GM12801 (cell line): ENCODE data around the gene GPC5.

Experiments used
- CTCF ChIP-seq: IDR thresholded peaks from one replicate; pipeline ENCODE4 v1.5.1; 2011; ENCODE audit warnings: control low read depth; ENCODE audit not compliant: insufficient read length; ENCODE audit errors: extremely low read depth

Gene GPC5

GRCh38 chr13:92670096-92670495, 1271.7 kb downstream of the GPC5 start:
- TF ChIP-seq CTCF = no peak

- TF ChIP-seq CTCF = no peak
Measured at GRCh38 chr13:92671821-92672220, 1273.4 kb downstream of the GPC5 start.

- no peak for TF ChIP-seq CTCF
Measured at GRCh38 chr13:92676246-92676645, 1277.8 kb downstream of the GPC5 start.

GRCh38 chr13:92677571-92677970, 1279.2 kb downstream of the GPC5 start:
- no peak for TF ChIP-seq CTCF

- no peak for TF ChIP-seq CTCF
Measured at GRCh38 chr13:92679602-92680001, 1281.2 kb downstream of the GPC5 start.

GRCh38 chr13:92681239-92681638, 1282.8 kb downstream of the GPC5 start:
- no peak for TF ChIP-seq CTCF

- TF ChIP-seq CTCF = no peak
Measured at GRCh38 chr13:92682832-92683517, 1284.6 kb downstream of the GPC5 start.
